Erythroblast (primary cell): Measurements from ENCODE around the gene PLCB4.

Experiments
- GATA1 ChIP-seq: IDR thresholded peaks from 2 replicates; pipeline ENCODE4 v1.6.1; 2011; ENCODE audit warnings: low read depth, mild to moderate bottlenecking, control low read depth, low read length, moderate library complexity
- POLR2A ChIP-seq: IDR thresholded peaks from 2 replicates; pipeline ENCODE4 v1.6.1; 2011; ENCODE audit warnings: mild to moderate bottlenecking, low read length

- TF ChIP-seq POLR2A (no peak), GATA1 (no peak)
Measured at GRCh38 chr20:9233804-9234203, 164.9 kb downstream of the PLCB4 start.
